Measurements from ENCODE around the gene UCN.
"Not testable (repeated sequence)": the region's sequence is repeated elsewhere in the genome, so short reads cannot be mapped to it uniquely, and the experiment has no call there.

UCN gene

DNA sequence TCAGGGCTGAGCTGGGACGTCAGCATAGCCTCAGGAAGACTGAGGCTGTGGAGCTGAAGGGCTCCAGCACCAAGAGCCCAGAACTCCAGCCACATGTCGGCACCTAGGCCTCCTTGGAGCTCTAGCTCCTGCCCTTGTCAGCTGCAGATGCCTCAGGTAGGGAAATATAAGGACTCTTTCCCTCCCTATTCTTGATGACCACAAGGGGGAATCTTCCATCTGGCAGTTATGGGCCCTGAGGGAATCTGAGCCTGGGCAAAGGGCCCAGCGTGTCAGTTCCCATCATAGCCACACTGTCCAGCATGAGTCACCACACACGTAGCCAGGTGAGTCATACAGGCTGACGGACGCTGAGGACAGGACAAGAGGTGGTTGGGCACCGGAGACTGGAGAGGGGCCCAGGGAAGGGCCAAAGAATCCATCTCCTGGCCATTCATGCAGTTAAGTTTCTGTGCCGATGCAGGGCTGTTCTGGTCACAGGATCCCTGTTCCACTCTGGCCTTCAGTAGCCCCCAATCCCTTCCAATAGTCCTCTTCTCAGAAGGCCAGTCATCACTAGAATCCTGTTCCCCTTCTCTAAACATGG is 12.8 kb upstream of the UCN start:
- H3K4me1 ChIP-seq: peaks cover 29 to 53% (median 42%) of the 10 kb centered on the region in 10 experiments
- H3K4me2 ChIP-seq: peak overlapping the region; percentile 88 to 100 (median 98); a peak in 21 of 22 replicates
- TF ChIP-seq Cebpa-rat (IDR thresholded peaks at IDR 0.05): no peak
- H3K27me3 ChIP-seq: no peaks in the 10 kb centered on the region
- no peak overlapping the region for H3K27ac ChIP-seq
- H3K9ac ChIP-seq: peak overlapping the region in 5 of 11 experiments; percentile 9 to 98 (median 93); a peak in 5 of 22 replicates
- H4K20me1 ChIP-seq: peaks cover 0 to 35% (median 11%) of the 10 kb centered on the region in 11 experiments; a peak in 10 of 22 replicates
- H3K9me3 ChIP-seq (replicated peaks in 1 of 11): no peaks in the 10 kb centered on the region
- H3K36me3 ChIP-seq: peaks cover 17 to 58% (median 27%) of the 10 kb centered on the region in 11 experiments
- H3K4me3 ChIP-seq: no peak overlapping the region

DNA sequence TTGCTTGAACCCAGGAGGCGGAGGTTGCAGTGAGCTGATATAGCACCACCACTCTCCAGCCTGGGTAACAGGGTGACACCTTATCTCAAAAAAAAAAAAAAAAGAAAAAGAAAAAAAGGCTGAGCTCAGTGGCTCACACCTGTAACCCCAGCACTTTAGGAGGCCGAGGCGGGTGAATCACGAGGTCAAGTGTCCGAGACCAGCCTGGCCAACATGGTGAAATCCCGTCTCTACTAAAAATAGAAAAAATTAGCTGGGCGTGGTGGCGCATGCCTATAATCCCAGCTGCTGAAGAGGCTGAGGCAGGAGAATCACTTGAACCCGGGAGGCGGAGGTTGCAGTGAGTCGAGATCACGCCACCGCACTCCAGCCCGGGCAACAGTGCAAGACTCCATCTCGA is 11.6 kb upstream of the UCN start:
- H4K20me1 ChIP-seq: peaks cover 0 to 43% (median 12%) of the 10 kb centered on the region in 11 experiments; a peak in 12 of 22 replicates
- peaks cover 29 to 47% (median 36%) of the 10 kb centered on the region in 10 experiments for H3K4me1 ChIP-seq

DNA sequence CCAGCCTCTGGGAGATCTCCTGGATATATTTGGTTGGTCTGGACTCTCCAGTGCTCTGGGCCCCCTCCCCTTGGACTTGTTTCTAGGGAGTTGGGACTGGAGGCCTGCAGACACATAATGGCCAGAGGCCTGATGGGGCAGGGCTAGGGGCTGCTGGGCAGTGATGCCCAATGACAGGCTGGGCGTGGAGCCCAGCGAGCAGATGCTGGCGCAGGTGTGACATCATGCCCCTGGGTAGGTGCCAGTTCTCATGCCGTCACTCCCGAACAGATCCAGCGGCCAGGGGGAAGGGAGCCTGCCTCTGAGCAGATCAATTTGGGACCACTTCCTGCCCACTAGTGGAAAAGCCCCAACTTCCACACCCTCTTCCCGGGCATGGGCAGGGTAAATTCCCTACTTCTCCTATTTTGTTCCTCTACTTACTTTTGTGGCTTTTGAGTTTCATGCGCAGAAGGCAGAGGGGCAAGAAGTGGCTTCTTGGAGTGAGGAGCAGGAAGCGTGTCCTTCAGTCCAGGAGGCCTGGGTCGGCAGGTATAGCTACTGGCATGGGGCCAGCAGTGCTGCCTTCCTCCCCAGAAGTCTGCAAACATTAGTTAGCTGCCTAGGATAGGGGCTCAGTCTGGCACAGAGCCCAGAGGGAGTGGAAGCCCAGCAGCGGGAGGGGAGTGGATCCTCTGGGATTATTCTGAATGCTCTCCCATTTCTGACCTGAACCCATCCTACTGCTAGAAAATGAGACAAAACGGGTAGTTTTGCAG is 8.6 kb upstream of the UCN start:
- no peaks in the 10 kb centered on the region for H3K9me3 ChIP-seq (replicated peaks in 1 of 11)
- no peak overlapping the region for H3K27ac ChIP-seq
- peaks cover 13 to 32% (median 14%) of the 10 kb centered on the region in 10 experiments for H3K4me1 ChIP-seq
- TF ChIP-seq Cebpa-rat (IDR thresholded peaks at IDR 0.05): no peak
- peaks cover 0 to 63% (median 20%) of the 10 kb centered on the region in 11 experiments; a peak in 13 of 22 replicates for H4K20me1 ChIP-seq
- no peaks in the 10 kb centered on the region for H3K27me3 ChIP-seq
- peaks cover 20 to 79% (median 42%) of the 10 kb centered on the region in 11 experiments for H3K36me3 ChIP-seq
- H3K4me3 ChIP-seq: no peak overlapping the region
- H3K4me2 ChIP-seq: peak overlapping the region in 2 of 11 experiments; percentile 58 to 59; a peak in 5 of 22 replicates
- peak overlapping the region in 2 of 11 experiments; percentile 16 to 28; a peak in 1 of 22 replicates for H3K9ac ChIP-seq

More for the DNA sequence above, 11.6 kb upstream of the UCN start:
- H3K4me2 ChIP-seq; H3K4me3 ChIP-seq; H3K9ac ChIP-seq; H3K9me3 ChIP-seq (replicated peaks in 1 of 11); H3K27ac ChIP-seq; H3K27me3 ChIP-seq: not testable (repeated sequence)
- peaks cover 13 to 58% (median 30%) of the 10 kb centered on the region in 11 experiments; a peak in 18 of 22 replicates for H3K36me3 ChIP-seq

DNA sequence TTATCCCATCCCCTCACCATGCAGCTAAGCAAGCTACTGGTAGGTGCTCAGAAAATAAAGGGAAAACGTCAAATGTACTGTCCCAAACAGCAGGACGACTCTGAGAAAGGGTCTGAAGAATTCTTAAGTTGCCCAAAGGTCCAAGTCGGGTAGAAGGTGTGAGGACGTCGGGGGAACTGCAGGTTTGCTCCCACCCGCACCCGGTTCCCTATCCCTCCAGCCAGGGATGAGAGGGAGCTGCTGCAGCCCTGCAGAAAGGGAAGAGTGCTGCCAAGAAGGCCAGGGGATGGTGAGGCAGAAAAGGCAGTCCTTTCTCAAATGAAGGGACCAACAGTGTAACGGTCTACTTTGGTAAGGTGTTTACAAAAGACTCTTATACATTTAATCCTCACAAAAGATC is 6.9 kb upstream of the UCN start:
- no peak overlapping the region for H3K27ac ChIP-seq
- H3K36me3 ChIP-seq: peaks cover 30 to 84% (median 54%) of the 10 kb centered on the region in 11 experiments
- no peak overlapping the region for H3K9ac ChIP-seq
- H3K4me3 ChIP-seq: no peak overlapping the region
- H3K27me3 ChIP-seq: no peaks in the 10 kb centered on the region
- peaks cover 0 to 64% (median 20%) of the 10 kb centered on the region in 11 experiments; a peak in 13 of 22 replicates for H4K20me1 ChIP-seq
- no peaks in the 10 kb centered on the region for H3K9me3 ChIP-seq (replicated peaks in 1 of 11)
- H3K4me1 ChIP-seq: peaks cover 0 to 19% (median 0%) of the 10 kb centered on the region in 10 experiments; a peak in 7 of 20 replicates
- no peak for TF ChIP-seq Cebpa-rat (IDR thresholded peaks at IDR 0.05)
- H3K4me2 ChIP-seq: no peak overlapping the region

DNA sequence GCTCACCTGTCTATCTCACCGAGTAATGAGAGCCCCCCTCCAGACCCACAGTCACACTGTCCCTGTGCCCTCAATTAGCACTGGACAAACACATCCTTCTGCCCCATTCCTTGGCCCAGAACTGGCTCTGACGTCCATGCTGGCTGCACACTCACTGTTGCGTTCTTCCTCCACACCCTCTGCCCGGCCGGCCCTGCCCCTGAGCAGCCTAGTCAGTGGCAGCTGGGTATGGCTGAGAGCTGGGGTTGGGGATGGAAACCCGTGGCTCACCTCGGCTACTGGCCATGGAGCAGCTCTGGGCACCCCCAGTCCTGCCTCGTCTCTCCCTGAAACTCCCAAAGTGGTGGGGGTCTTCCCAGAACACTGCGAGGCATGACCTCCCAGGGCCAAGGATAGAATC is 6.5 kb upstream of the UCN start:
- no peak for TF ChIP-seq Cebpa-rat (IDR thresholded peaks at IDR 0.05)
- peaks cover 0 to 19% (median 0%) of the 10 kb centered on the region in 10 experiments; a peak in 7 of 20 replicates for H3K4me1 ChIP-seq
- no peak overlapping the region for H3K4me3 ChIP-seq
- H3K27me3 ChIP-seq: no peaks in the 10 kb centered on the region
- no peak overlapping the region for H3K4me2 ChIP-seq
- H3K36me3 ChIP-seq: peaks cover 34 to 85% (median 58%) of the 10 kb centered on the region in 11 experiments
- no peak overlapping the region for H3K9ac ChIP-seq
- H3K27ac ChIP-seq: no peak overlapping the region
- H3K9me3 ChIP-seq (replicated peaks in 1 of 11): no peaks in the 10 kb centered on the region
- peaks cover 0 to 68% (median 20%) of the 10 kb centered on the region in 11 experiments; a peak in 13 of 22 replicates for H4K20me1 ChIP-seq

DNA sequence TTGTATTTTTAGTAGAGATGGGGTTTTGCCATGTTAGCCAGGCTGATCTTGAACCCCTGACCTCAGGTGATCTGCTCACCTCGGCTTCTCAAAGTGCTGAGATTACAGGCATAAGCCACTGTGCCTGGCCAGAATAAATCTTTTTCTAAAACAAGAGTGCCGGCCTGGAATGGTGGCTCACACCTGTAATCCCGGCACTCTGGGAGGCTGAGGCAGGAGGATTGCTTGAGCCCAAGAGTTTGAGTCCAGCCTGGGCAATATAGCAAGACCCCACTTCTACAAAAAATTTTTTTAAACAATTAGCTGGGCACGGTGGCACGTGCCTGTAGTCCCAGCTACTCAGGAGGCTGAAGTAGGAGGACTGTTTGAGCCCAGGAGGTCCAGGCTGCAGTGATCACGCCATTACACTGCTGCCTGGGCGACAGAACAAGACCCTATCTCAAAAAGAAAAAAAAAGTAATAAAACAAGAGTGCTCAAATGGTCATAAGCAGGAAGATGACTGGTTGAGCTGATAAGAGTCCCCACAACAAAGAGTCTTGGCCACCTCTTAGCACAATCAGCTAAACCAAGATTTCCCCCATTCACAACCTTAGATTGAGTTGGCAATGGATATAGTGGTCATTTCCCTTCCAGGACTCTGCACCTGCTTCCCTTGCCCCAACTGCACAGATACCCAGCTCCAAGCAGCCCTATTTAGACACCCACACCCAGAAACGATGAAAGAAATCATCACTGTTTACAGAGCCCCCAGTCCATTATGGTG is 5.8 kb upstream of the UCN start:
- no peak for TF ChIP-seq Cebpa-rat (IDR thresholded peaks at IDR 0.05)
- no peak overlapping the region for H3K4me2 ChIP-seq
- no peak overlapping the region for H3K27ac ChIP-seq
- peaks cover 40 to 88% (median 64%) of the 10 kb centered on the region in 11 experiments for H3K36me3 ChIP-seq
- no peak overlapping the region for H3K9ac ChIP-seq
- peaks cover 0 to 72% (median 20%) of the 10 kb centered on the region in 11 experiments; a peak in 13 of 22 replicates for H4K20me1 ChIP-seq
- H3K9me3 ChIP-seq (replicated peaks in 1 of 11): no peaks in the 10 kb centered on the region
- H3K27me3 ChIP-seq: no peaks in the 10 kb centered on the region
- no peak overlapping the region for H3K4me3 ChIP-seq
- peaks cover 0 to 19% (median 0%) of the 10 kb centered on the region in 10 experiments; a peak in 7 of 20 replicates for H3K4me1 ChIP-seq

DNA sequence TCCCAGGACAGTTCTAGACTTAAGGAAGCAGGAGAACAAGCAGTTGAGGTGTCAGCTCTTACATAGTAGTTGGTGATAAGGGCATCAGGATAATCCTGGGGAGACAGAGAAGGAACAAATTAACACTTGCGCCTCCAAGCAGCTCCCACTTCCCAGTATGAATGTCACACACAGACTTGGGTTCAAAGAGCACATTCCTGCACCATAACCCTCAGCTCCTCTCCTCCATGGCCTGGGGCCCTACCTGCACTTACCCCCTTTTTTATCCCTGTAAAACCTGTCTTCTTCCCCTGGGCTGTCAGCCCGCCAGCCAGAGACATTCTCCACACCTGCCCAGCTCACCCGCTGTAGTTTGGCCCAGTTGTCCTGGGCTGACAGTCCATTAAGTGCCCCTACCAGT is 3.9 kb upstream of the UCN start:
- no peak for TF ChIP-seq Cebpa-rat (IDR thresholded peaks at IDR 0.05)
- Histone ChIP-seq H3K27me3 (peaks cover 4 to 13% (median 10%) of the 10 kb centered on the region in 11 experiments; a peak in 16 of 22 replicates), H3K27ac (no peak overlapping the region), H3K4me1 (peaks cover 0 to 9% (median 0%) of the 10 kb centered on the region in 10 experiments; a peak in 7 of 20 replicates), H3K9ac (no peak overlapping the region), H4K20me1 (peaks cover 0 to 83% (median 25%) of the 10 kb centered on the region in 11 experiments; a peak in 16 of 22 replicates), H3K36me3 (peaks cover 46 to 90% (median 65%) of the 10 kb centered on the region in 11 experiments), H3K4me2 (no peak overlapping the region), H3K9me3 (replicated peaks in 1 of 11) (no peaks in the 10 kb centered on the region), H3K4me3 (no peak overlapping the region)

DNA sequence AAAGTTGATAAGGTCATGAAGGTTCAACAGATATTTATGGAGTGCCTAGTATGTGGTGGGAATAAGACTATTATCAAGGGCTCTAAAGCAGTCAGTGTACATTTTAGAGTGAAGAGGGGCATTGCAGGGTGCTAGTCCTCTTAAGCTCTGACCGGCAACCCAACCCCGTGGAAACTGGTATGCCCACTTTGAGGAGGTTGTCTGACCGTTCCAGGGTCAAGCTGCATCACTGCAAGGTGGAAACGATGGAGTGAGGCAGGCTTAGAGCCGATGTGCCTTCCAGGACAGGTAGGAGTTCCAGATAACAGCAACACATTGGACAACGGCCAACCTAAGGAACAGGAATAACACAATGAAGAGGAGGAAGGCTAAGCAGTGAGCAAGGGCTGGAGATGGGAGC is 1.4 kb upstream of the UCN start:
- Histone ChIP-seq H3K4me1 (no peaks in the 10 kb centered on the region), H3K9me3 (replicated peaks in 1 of 11) (no peaks in the 10 kb centered on the region), H3K4me3 (no peak overlapping the region), H3K27ac (no peak overlapping the region), H4K20me1 (peaks cover 0 to 80% (median 16%) of the 10 kb centered on the region in 11 experiments; a peak in 16 of 22 replicates), H3K36me3 (peaks cover 34 to 67% (median 52%) of the 10 kb centered on the region in 11 experiments), H3K27me3 (peaks cover 8 to 26% (median 20%) of the 10 kb centered on the region in 11 experiments; a peak in 17 of 22 replicates), H3K4me2 (no peak overlapping the region), H3K9ac (no peak overlapping the region)
- no peak for TF ChIP-seq Cebpa-rat (IDR thresholded peaks at IDR 0.05)

Measured in BLaER1 treated with 17β-estradiol and CSF1 and Interleukin-3, amounts not matched to agents 10 nM and 100 nM (cell line).